ENCODE measurements around the gene FLT1.

Gene FLT1

DNA sequence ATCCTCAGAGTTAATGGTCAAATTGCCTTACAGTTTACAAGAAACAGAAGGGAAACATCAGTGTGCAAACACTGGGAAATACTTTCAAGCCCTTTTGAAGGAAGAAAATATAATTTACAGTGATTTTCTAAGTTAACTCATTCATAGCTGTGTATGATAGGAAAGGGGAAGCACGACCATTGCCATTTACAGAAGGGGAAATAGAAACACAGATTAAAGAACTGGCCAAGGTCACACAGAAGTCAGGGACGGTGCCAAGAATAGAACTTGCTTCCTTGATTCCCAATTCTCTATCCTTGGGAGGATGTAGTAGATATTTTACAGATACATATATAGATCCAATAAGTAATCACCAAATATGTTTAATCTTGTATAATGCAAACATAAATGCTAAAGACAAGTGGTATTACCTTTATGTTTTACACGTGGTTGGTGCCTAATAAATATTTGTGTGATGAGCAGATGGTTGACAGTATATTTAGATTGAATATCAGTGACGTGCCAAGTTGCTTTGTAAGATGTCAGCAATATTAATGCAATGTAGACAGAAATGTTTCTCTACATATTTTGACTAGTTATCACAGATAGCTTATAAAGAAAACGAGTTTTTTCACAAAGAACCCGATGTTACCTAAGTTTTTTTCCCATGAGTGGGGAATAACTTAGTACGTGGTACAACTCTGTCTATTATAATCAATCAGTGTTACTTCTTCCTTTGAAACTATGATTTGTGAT is 73.1 kb downstream of the FLT1 start:
- no peak overlapping the region for H3K4me3 ChIP-seq (ENCODE audit: low read depth, low read length)
- DNase-seq: no peak
- H3K27me3 ChIP-seq (ENCODE audit: insufficient read depth, low read depth, severe bottlenecking): no peaks in the 10 kb centered on the region
- TF ChIP-seq CTCF (IDR thresholded peaks at IDR 0.05; ENCODE audit: low read depth, low read length): no peak
- no peak overlapping the region for H3K27ac ChIP-seq
- H3K36me3 ChIP-seq: no peaks in the 10 kb centered on the region
- H3K9me3 ChIP-seq (ENCODE audit: severe bottlenecking): no peaks in the 10 kb centered on the region

GRCh38 chr13:28420704-28421103 is 74.2 kb downstream of the FLT1 start:
- Histone ChIP-seq H3K4me3 (ENCODE audit: low read depth, low read length) (no peak overlapping the region), H3K9me3 (ENCODE audit: severe bottlenecking) (no peaks in the 10 kb centered on the region), H3K36me3 (no peaks in the 10 kb centered on the region), H3K27ac (no peak overlapping the region), H3K27me3 (ENCODE audit: insufficient read depth, low read depth, severe bottlenecking) (no peaks in the 10 kb centered on the region)
- no peak for TF ChIP-seq CTCF (IDR thresholded peaks at IDR 0.05; ENCODE audit: low read depth, low read length)
- DNase-seq: no peak

- TF ChIP-seq CTCF (IDR thresholded peaks at IDR 0.05; ENCODE audit: low read depth, low read length): no peak
- Histone ChIP-seq H3K9me3 (ENCODE audit: severe bottlenecking) (no peaks in the 10 kb centered on the region), H3K27me3 (ENCODE audit: insufficient read depth, low read depth, severe bottlenecking) (no peaks in the 10 kb centered on the region), H3K27ac (no peak overlapping the region), H3K36me3 (no peaks in the 10 kb centered on the region), H3K4me3 (ENCODE audit: low read depth, low read length) (no peak overlapping the region)
- DNase-seq: no peak
These were observed 78.9 kb downstream of the FLT1 start for GRCh38 chr13:28415994-28416421.

DNA sequence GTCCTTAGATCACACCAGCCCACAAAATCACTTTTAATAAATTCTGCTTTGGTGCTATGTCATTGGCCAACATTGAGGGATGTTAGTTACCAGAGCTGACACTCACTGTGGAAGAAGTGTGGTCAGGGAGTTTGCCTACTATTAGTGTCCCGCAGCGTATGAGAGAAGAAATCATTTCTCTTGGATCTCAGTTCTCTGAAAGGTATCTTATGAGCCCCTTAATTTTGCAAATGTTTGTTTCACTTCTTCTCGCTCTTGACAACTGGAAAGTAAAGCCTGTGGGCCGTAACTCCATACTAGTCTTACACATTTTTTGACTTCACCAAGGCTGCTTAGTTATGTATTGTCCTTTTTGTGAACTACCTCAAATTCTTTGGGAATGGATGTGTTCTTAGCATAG is 80.9 kb downstream of the FLT1 start:
- no peak for TF ChIP-seq CTCF (IDR thresholded peaks at IDR 0.05; ENCODE audit: low read depth, low read length)
- Histone ChIP-seq H3K36me3 (no peaks in the 10 kb centered on the region), H3K4me3 (ENCODE audit: low read depth, low read length) (no peak overlapping the region), H3K27ac (no peak overlapping the region), H3K9me3 (ENCODE audit: severe bottlenecking) (no peaks in the 10 kb centered on the region), H3K27me3 (ENCODE audit: insufficient read depth, low read depth, severe bottlenecking) (no peaks in the 10 kb centered on the region)
- DNase-seq: no peak

- Histone ChIP-seq H3K27ac (no peak overlapping the region), H3K9me3 (ENCODE audit: severe bottlenecking) (no peaks in the 10 kb centered on the region), H3K4me3 (ENCODE audit: low read depth, low read length) (no peak overlapping the region), H3K36me3 (no peaks in the 10 kb centered on the region), H3K27me3 (ENCODE audit: insufficient read depth, low read depth, severe bottlenecking) (no peaks in the 10 kb centered on the region)
- no peak for TF ChIP-seq CTCF (IDR thresholded peaks at IDR 0.05; ENCODE audit: low read depth, low read length)
- DNase-seq: no peak
These were observed 81.9 kb downstream of the FLT1 start for GRCh38 chr13:28412981-28413380.

DNA sequence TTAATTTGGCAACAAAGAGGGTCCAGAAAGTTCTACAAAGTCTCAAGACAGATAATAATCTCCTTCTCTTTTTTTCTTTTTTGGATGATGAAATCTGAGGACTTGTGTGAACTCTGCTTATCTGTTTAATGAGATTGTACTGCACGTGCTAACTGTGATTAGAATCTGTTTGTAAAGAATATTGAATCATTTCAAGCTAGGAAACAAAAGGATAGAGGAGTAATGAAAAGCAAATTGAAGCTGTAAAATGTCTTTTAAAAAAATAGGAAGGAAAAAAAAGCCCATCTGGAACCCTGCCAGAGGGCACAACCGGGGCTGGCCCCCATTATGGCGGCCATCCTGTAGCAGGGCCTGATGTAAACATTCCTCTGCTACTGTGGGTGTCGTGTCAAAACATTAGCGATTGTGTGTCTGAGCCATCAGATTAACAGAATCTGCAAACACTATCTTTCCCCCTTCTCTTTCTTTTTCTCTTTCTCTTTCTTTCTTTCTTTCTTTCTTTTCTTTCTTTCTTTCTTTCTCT is 83.0 kb downstream of the FLT1 start:
- no peak for TF ChIP-seq CTCF (IDR thresholded peaks at IDR 0.05; ENCODE audit: low read depth, low read length)
- no peak overlapping the region for H3K4me3 ChIP-seq (ENCODE audit: low read depth, low read length)
- H3K9me3 ChIP-seq (ENCODE audit: severe bottlenecking): no peaks in the 10 kb centered on the region
- H3K27ac ChIP-seq: no peak overlapping the region
- no peak for DNase-seq
- H3K27me3 ChIP-seq (ENCODE audit: insufficient read depth, low read depth, severe bottlenecking): no peaks in the 10 kb centered on the region
- H3K36me3 ChIP-seq: no peaks in the 10 kb centered on the region

Data from WERI-Rb-1 (cell line).